Nephron progenitor cell (in vitro differentiated cells): ENCODE measurements around the gene ARHGEF38.

Source experiments
- DNase-seq: peaks from one replicate; pipeline ENCODE4 v3.0.0; 2021
- H3K27ac Mint-ChIP-seq: 2 replicates; pipeline ENCODE4 v1.8.0; 2021; ENCODE audit warnings: mild to moderate bottlenecking, moderate library complexity, mixed read lengths
- H3K27me3 Mint-ChIP-seq: 2 replicates; pipeline ENCODE4 v1.8.0; 2021; ENCODE audit warnings: mild to moderate bottlenecking, low read depth, mixed read lengths; ENCODE audit not compliant: poor library complexity
- H3K36me3 Mint-ChIP-seq: 2 replicates; pipeline ENCODE4 v1.8.0; 2021; ENCODE audit warnings: low read depth, mixed read lengths
- H3K4me1 Mint-ChIP-seq: 2 replicates; pipeline ENCODE4 v1.8.0; 2021; ENCODE audit warnings: mixed read lengths
- H3K4me3 Mint-ChIP-seq: 2 replicates; pipeline ENCODE4 v1.8.0; 2021; ENCODE audit warnings: mild to moderate bottlenecking, moderate library complexity, mixed read lengths
- H3K9me3 Mint-ChIP-seq: 2 replicates; pipeline ENCODE4 v1.8.0; 2021; ENCODE audit warnings: mild to moderate bottlenecking, moderate library complexity, mixed read lengths
- TF ChIP-seq, protein P1 (sequence below): fragments of 200-600 bp; sonication (generic); IDR thresholded peaks from 2 replicates; pipeline ENCODE4 v1.5.0; 2021; ENCODE audit warnings: antibody characterized with exemption

Gene ARHGEF38

DNA sequence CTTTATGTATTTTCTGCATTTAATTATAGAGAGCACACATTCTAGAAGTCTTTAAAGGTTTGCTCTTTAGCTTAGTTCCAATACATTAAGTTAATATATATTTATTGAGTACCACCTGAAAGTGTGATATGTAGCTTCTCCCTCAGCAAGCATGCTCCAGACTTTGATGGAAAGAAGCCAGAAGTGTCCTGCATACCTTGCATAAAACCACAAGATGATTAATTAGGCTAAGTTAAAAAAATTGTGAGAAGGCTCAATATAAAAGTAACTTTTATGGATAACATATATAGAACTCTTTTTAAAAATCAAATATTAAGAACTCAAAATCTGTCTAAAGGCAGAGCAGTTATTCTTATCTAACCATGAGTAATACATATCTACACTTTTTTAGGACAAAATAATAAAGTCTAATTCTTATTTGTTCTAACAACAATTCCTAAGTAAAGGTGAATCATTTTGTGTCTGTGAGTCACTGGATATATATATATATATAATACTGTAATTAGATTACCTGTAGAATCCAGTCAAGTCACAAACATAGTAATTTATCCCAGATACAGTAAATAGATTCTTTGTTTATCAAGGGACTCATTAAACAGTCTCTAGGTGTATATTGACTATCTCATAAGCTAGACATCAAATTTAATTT is 104.8 kb downstream of the ARHGEF38 start:
- Mint-ChIP-seq H3K4me1 (no peaks in the 10 kb centered on the region), H3K4me3 (no peak overlapping the region), H3K36me3 (no peaks in the 10 kb centered on the region), H3K27ac (no peak overlapping the region), H3K9me3 (no peaks in the 10 kb centered on the region), H3K27me3 (peaks cover 13% of the 10 kb centered on the region)
- DNase-seq = no peak
- TF ChIP-seq, protein P1, sequence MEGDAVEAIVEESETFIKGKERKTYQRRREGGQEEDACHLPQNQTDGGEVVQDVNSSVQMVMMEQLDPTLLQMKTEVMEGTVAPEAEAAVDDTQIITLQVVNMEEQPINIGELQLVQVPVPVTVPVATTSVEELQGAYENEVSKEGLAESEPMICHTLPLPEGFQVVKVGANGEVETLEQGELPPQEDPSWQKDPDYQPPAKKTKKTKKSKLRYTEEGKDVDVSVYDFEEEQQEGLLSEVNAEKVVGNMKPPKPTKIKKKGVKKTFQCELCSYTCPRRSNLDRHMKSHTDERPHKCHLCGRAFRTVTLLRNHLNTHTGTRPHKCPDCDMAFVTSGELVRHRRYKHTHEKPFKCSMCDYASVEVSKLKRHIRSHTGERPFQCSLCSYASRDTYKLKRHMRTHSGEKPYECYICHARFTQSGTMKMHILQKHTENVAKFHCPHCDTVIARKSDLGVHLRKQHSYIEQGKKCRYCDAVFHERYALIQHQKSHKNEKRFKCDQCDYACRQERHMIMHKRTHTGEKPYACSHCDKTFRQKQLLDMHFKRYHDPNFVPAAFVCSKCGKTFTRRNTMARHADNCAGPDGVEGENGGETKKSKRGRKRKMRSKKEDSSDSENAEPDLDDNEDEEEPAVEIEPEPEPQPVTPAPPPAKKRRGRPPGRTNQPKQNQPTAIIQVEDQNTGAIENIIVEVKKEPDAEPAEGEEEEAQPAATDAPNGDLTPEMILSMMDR = no peak

DNA sequence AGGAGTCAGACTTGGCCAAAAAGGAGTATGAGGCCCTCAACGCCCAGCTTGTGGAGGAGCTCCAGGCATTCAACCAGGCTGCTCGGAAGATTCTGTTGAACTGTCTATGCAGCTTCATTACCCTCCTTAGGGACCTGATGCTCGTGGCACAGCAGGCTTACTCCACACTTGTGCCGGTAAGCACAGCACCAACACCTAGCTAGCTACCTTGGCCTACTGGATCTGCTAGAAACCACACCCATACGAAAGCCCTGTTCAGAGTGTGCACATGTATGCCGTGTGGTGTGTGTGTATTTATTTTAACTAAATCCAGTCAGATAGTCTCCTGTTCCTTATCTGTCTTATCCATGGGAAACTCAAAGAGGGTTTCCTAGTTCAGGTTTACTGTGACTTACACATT is 106.8 kb downstream of the ARHGEF38 start:
- Mint-ChIP-seq H3K4me1 (no peaks in the 10 kb centered on the region), H3K4me3 (no peak overlapping the region), H3K36me3 (no peaks in the 10 kb centered on the region), H3K9me3 (no peaks in the 10 kb centered on the region), H3K27ac (no peak overlapping the region), H3K27me3 (peaks cover 13% of the 10 kb centered on the region)
- TF ChIP-seq, protein P1 = no peak
- DNase-seq = no peak

DNA sequence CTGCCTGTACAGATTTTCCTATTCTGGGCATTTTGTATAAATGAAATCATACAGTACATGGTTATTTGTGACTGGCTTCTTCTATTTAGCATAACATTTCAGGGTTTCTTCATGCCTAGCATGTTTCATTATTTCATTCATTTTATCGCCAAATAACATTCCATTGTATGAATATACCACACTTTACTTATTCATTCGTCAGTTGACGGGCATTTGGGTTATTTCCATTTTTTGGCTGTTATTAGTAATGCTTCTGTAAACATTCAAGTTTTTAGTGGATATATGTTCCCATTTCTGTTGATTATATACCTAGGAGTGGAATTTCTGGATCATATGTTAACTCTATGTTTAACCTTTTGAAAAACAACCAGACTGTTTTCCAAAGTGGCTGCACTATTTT is 108.6 kb downstream of the ARHGEF38 start:
- H3K36me3 Mint-ChIP-seq = no peaks in the 10 kb centered on the region
- no peak for DNase-seq
- H3K27ac Mint-ChIP-seq = no peak overlapping the region
- H3K27me3 Mint-ChIP-seq = peaks cover 5% of the 10 kb centered on the region
- TF ChIP-seq, protein P1 = no peak
- H3K4me1 Mint-ChIP-seq = no peaks in the 10 kb centered on the region
- no peak overlapping the region for H3K4me3 Mint-ChIP-seq
- no peaks in the 10 kb centered on the region for H3K9me3 Mint-ChIP-seq

DNA sequence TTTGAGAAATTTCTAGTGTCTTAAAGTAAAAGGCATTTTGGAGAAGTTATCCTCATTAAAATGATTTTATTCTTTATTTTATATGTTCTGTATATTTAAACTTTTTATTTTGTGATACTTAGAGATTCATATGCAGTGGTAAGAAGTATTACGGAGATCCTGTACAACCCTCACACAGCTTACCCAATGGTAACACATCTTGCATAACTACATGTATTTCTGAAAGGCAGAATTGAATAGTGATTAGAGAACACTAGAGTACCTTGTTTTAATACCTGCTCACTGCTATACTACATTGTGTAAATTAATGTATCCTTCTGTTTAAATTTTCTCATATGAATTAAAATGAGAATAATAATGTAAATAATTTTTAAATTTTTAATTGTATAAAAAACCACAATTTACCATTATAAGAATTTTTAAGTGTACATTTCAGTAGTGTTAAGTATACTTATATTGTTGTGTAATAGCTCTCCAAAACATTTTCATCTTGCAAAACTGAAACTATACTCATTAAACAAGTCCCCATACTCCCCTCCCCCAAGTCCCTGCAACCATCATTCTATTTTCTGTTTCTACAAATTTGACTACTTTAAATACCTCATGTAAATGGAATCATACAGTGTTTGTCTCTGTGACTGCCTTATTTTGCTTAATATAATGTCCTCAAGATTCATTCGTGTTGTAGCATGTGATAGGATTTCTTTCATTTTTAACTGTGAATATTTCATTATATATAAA is 110.7 kb downstream of the ARHGEF38 start:
- no peak overlapping the region for H3K27ac Mint-ChIP-seq
- no peak for DNase-seq
- TF ChIP-seq, protein P1 = no peak
- H3K27me3 Mint-ChIP-seq = peaks cover 10% of the 10 kb centered on the region
- H3K4me3 Mint-ChIP-seq = no peak overlapping the region
- H3K36me3 Mint-ChIP-seq = no peaks in the 10 kb centered on the region
- H3K4me1 Mint-ChIP-seq = no peaks in the 10 kb centered on the region
- H3K9me3 Mint-ChIP-seq = no peaks in the 10 kb centered on the region

DNA sequence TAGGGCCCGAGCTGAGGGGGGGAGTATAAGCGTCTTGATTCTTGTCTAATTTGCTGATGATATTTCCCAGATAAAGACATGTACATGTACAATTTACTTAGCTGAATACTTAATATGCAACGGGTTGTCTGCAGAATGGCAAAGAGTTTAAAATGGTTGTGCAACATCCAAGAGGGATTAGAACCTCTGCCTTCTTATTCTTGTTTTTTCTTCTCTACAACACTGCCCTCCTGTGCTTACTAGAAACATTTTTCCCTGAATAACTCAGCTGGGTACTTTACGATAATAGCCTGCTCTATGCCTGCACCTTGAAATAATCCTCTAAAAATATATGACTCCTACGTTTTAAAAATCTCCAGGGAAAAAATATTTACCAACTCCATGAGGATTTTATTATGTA is 114.3 kb downstream of the ARHGEF38 start:
- Mint-ChIP-seq H3K27ac (no peak overlapping the region), H3K36me3 (no peaks in the 10 kb centered on the region), H3K4me1 (no peaks in the 10 kb centered on the region), H3K27me3 (peaks cover 16% of the 10 kb centered on the region), H3K4me3 (no peak overlapping the region), H3K9me3 (no peaks in the 10 kb centered on the region)
- TF ChIP-seq, protein P1 = no peak
- no peak for DNase-seq

DNA sequence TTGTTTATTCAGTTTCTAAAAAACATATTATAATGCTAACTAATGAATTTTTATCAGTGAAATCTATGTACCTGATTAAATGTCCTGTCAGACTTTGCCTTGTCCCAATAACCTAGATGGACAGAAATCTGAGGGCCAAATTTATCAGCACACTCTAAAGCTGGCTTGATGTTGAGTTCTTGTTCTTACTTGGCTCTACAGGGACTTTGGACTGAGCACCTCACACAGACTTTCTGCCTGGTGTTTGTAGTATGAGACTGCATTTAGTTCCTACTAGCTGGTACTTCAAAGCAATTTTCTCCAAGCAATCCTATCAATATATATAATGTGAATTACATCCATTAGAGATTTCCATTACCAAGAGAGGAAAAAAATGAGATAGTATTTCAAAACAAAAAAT is 118.3 kb downstream of the ARHGEF38 start:
- peaks cover 14% of the 10 kb centered on the region for H3K27me3 Mint-ChIP-seq
- no peak overlapping the region for H3K27ac Mint-ChIP-seq
- H3K4me1 Mint-ChIP-seq = no peaks in the 10 kb centered on the region
- TF ChIP-seq, protein P1 = no peak
- no peaks in the 10 kb centered on the region for H3K9me3 Mint-ChIP-seq
- DNase-seq = no peak
- H3K4me3 Mint-ChIP-seq = no peak overlapping the region
- H3K36me3 Mint-ChIP-seq = no peaks in the 10 kb centered on the region
